HCT116 (cell line): ENCODE measurements around the gene NBAS. TPM values are rescaled to one million over a fixed set of nuclear protein-coding genes. Genes with fewer than 3 reads are reported as not detected.

Experiments
- ATAC-seq: fragments of 200-7000 bp; cut with Tn5 transposase; 2 replicates; pipeline ENCODE4 v1.9.1; 2020; ENCODE audit warnings: mild to moderate bottlenecking, moderate library complexity
- BruUV-seq: library from RNA; stranded (reverse); fragments of 400-500 nt; replicated peaks from 2 replicates; lab custom pipeline; 2021; lab: Mats Ljungman, UMichigan
- CTCF ChIA-PET: fragments of 300-600 bp; sonication (Branson Sonifier 250); formaldehyde crosslinking; loops from one replicate; lab custom pipeline; 2021; ENCODE audit warnings: antibody characterized with exemption; lab: Charles Lee
- POLR2A ChIA-PET: fragments of 300-600, 350-600 bp; sonication (Branson Sonifier 250); formaldehyde crosslinking; loops from one replicate; lab custom pipeline; 2021; ENCODE audit warnings: antibody characterized with exemption; lab: Charles Lee
- RAD21 ChIA-PET, 2 experiments: fragments of 300-600 bp; sonication (Branson Sonifier 250); formaldehyde crosslinking; loops; one replicate each; lab custom pipeline; 2023; ENCODE audit warnings: low total read pairs in 2 of 2; ENCODE audit not compliant: uncharacterized antibody in 2 of 2, unreplicated experiment in 2 of 2, low non-redundant PET in 1 of 2; lab: Charles Lee
- DNase-seq: peaks from one replicate; pipeline ENCODE4 v3.0.0-alpha.2; 2010; ENCODE audit warnings: low read depth, low spot score
- H2AFZ ChIP-seq: fragments of 200-600 bp; shearing (Covaris generic), sonication (generic); 2 replicates; pipeline ENCODE4 v1.6.1; 2017; ENCODE audit warnings: low read depth, mixed run types, mixed read lengths, antibody characterized with exemption, low read length; ENCODE audit not compliant: poor library complexity, severe bottlenecking
- H3K27ac ChIP-seq: 2 replicates; pipeline ENCODE4 v1.5.1; 2012; ENCODE audit warnings: low read depth, low read length
- H3K27me3 ChIP-seq: fragments of 200-600 bp; sonication (generic); 2 replicates; pipeline ENCODE4 v1.6.1; 2016; ENCODE audit warnings: mixed run types, low read length, mixed read lengths; ENCODE audit not compliant: insufficient read depth
- H3K36me3 ChIP-seq, 2 experiments: fragments of 200-500 bp in 1 of 2; fragments of 200-600 bp in 1 of 2; sonication (Bioruptor generic) in 1 of 2; sonication (generic) in 1 of 2; 2 replicates each; pipeline versions ENCODE4 v1.5.1 to v1.6.1; 2014 to 2016; ENCODE audit warnings: low read length in 2 of 2, inconsistent platforms in 1 of 2, mixed read lengths in 1 of 2, mixed run types in 1 of 2; ENCODE audit not compliant: insufficient read depth in 2 of 2, control insufficient read depth in 1 of 2
- H3K4me1 ChIP-seq, 2 experiments: fragments of 200-600 bp in 1 of 2; sonication (generic) in 1 of 2; 2 replicates each; pipeline versions ENCODE4 v1.5.1 to v1.6.1; 2012 to 2017; ENCODE audit warnings: low read length in 2 of 2, inconsistent platforms in 1 of 2, mild to moderate bottlenecking in 1 of 2, mixed read lengths in 1 of 2, mixed run types in 1 of 2, moderate library complexity in 1 of 2; ENCODE audit not compliant: insufficient read depth in 2 of 2, control insufficient read depth in 1 of 2
- H3K4me2 ChIP-seq: fragments of 200-600 bp; sonication (generic); 2 replicates; pipeline ENCODE4 v1.6.1; 2017; ENCODE audit warnings: mixed run types, low read length, mixed read lengths
- H3K4me3 ChIP-seq, 2 experiments: fragments of 200-600 bp in 1 of 2; sonication (generic) in 1 of 2; replicated peaks in 1 of 2; 2 replicates each; pipeline ENCODE4 v1.5.1; 2011 to 2016; ENCODE audit warnings: low read length in 2 of 2, control low read depth in 1 of 2, low read depth in 1 of 2, mild to moderate bottlenecking in 1 of 2, mixed read lengths in 1 of 2, mixed run types in 1 of 2
- H3K79me2 ChIP-seq: fragments of 200-600 bp; sonication (generic); 2 replicates; pipeline ENCODE4 v1.6.1; 2017; ENCODE audit warnings: mild to moderate bottlenecking, mixed run types, low read length, moderate library complexity, mixed read lengths; ENCODE audit not compliant: insufficient read depth
- H3K9ac ChIP-seq: fragments of 200-600 bp; sonication (generic); 2 replicates; pipeline ENCODE4 v1.6.1; 2016; ENCODE audit warnings: low read length, mixed read lengths
- H3K9me2 ChIP-seq: fragments of 200-600 bp; sonication (generic), shearing (Covaris generic); 2 replicates; pipeline ENCODE4 v1.6.1; 2017; ENCODE audit warnings: mixed run types, mild to moderate bottlenecking, moderate library complexity; ENCODE audit not compliant: insufficient read depth
- H3K9me3 ChIP-seq, 2 experiments: fragments of 200-500 bp in 1 of 2; fragments of 200-600 bp in 1 of 2; sonication (Bioruptor generic) in 1 of 2; sonication (generic) in 1 of 2; 2 replicates each; pipeline ENCODE4 v1.6.1; 2014 to 2017; ENCODE audit warnings: low read length in 2 of 2, mixed read lengths in 2 of 2, inconsistent platforms in 1 of 2, low read depth in 1 of 2, mild to moderate bottlenecking in 1 of 2, mixed run types in 1 of 2, moderate library complexity in 1 of 2; ENCODE audit not compliant: control insufficient read depth in 1 of 2, insufficient read depth in 1 of 2
- H4K20me1 ChIP-seq: fragments of 200-600 bp; sonication (generic), shearing (Covaris generic); 2 replicates; pipeline ENCODE4 v1.6.1; 2017; ENCODE audit warnings: mixed run types, mild to moderate bottlenecking, moderate library complexity; ENCODE audit not compliant: insufficient read depth
- EGR1 ChIP-seq: IDR thresholded peaks from 2 replicates; pipeline ENCODE4 v1.6.1; 2012; ENCODE audit warnings: low read depth
- ELF1 ChIP-seq: IDR thresholded peaks from 2 replicates; pipeline ENCODE4 v1.6.1; 2012; ENCODE audit warnings: low read depth, borderline replicate concordance
- EZH2phosphoT487 ChIP-seq: fragments of 200-600 bp; IDR thresholded peaks from 2 replicates; pipeline ENCODE4 v1.6.1; 2018; ENCODE audit warnings: antibody characterized with exemption, borderline replicate concordance
- JUND ChIP-seq: IDR thresholded peaks from 2 replicates; pipeline ENCODE4 v1.6.1; 2012
- MAX ChIP-seq: IDR thresholded peaks from 2 replicates; pipeline ENCODE4 v1.6.1; 2012
- POLR2A ChIP-seq: IDR thresholded peaks from 2 replicates; pipeline ENCODE4 v1.7.0; 2011; ENCODE audit warnings: borderline replicate concordance; ENCODE audit not compliant: insufficient read depth, insufficient read length; ENCODE audit errors: extremely low read depth
- POLR2AphosphoS5 ChIP-seq: IDR thresholded peaks from 2 replicates; pipeline ENCODE4 v1.6.1; 2011; ENCODE audit warnings: mild to moderate bottlenecking, low read depth, low read length, moderate library complexity
- REST ChIP-seq: IDR thresholded peaks from 2 replicates; pipeline ENCODE4 v1.6.1; 2012; ENCODE audit warnings: low read depth
- SIN3A ChIP-seq: IDR thresholded peaks from 2 replicates; pipeline ENCODE4 v1.6.1; 2012; ENCODE audit warnings: low read depth
- SP1 ChIP-seq: IDR thresholded peaks from 2 replicates; pipeline ENCODE4 v1.6.1; 2012; ENCODE audit warnings: low read depth
- SRF ChIP-seq: IDR thresholded peaks from 2 replicates; pipeline ENCODE4 v1.6.1; 2012; ENCODE audit warnings: low read depth
- YY1 ChIP-seq: IDR thresholded peaks from 2 replicates; pipeline ENCODE4 v1.6.1; 2011; ENCODE audit warnings: low read length, low read depth, moderate library complexity, mild to moderate bottlenecking; ENCODE audit not compliant: insufficient replicate concordance; ENCODE audit errors: extremely low read depth
- ZBTB33 ChIP-seq: IDR thresholded peaks from 2 replicates; pipeline ENCODE4 v1.6.1; 2011; ENCODE audit warnings: mild to moderate bottlenecking, low read length, moderate library complexity; ENCODE audit not compliant: insufficient replicate concordance; ENCODE audit errors: extremely low read depth
- ZFX ChIP-seq: fragments of 450-650 bp; IDR thresholded peaks from 2 replicates; pipeline ENCODE4 v1.6.1; 2017
- ZNF274 ChIP-seq: fragments of 200-500 bp; sonication (Bioruptor generic); IDR thresholded peaks from 2 replicates; pipeline ENCODE4 v1.6.1; 2014; ENCODE audit warnings: mild to moderate bottlenecking, low read depth, low read length, inconsistent platforms
- intact Hi-C: fragments of 100-400 bp; cut with micrococcal nuclease; formaldehyde crosslinking; loops from 2 replicates; pipeline ENCODE4 v1.10.0; 2022
- total RNA-seq: library from RNA; stranded (reverse); gene quantifications from one replicate; pipeline ENCODE4 v1.2.1, GENCODE V29; 2021; ENCODE audit not compliant: unreplicated experiment

Gene NBAS
- total RNA-seq, 1 experiment from 2014 or later: 32.8 TPM

GRCh38 chr2:15563227-15564100 lies 2.3 kb upstream of the NBAS start:
- H3K27ac ChIP-seq: no peak overlapping the region
- ChIA-PET CTCF (no interaction called here), POLR2A (no interaction called here), RAD21 (no interaction called here)
- DNase-seq: no peak
- H2AFZ ChIP-seq: no peak overlapping the region
- no peaks in the 10 kb centered on the region for H3K36me3 ChIP-seq
- no peaks in the 10 kb centered on the region for H4K20me1 ChIP-seq
- intact Hi-C loops: no loop called here
- no peaks in the 10 kb centered on the region for H3K9me2 ChIP-seq
- ATAC-seq: no peak
- TF ChIP-seq SIN3A (no peak), YY1 (no peak), POLR2AphosphoS5 (no peak), ZBTB33 (no peak), REST (no peak), MAX (no peak), POLR2A (no peak), ELF1 (no peak), JUND (no peak), ZNF274 (no peak), EGR1 (no peak), ZFX (no peak), SRF (no peak), SP1 (no peak), EZH2phosphoT487 (no peak)
- peaks cover 21% of the 10 kb centered on the region for H3K79me2 ChIP-seq
- H3K4me2 ChIP-seq: no peak overlapping the region
- H3K9me3 ChIP-seq: no peaks in the 10 kb centered on the region
- no peaks in the 10 kb centered on the region for H3K27me3 ChIP-seq
- BruUV-seq: no TSS peak
- no peak overlapping the region for H3K4me3 ChIP-seq
- H3K4me1 ChIP-seq: peaks cover 2 to 13% of the 10 kb centered on the region in 2 experiments; a peak in 2 of 4 replicates
- H3K9ac ChIP-seq: no peak overlapping the region
